ENCODE results near the gene KPNA6. TPM values are rescaled to one million over a fixed set of nuclear protein-coding genes. Genes with fewer than 3 reads are reported as not detected.
A peak's percentile ranks its signal among the peaks of the same experiment; 100 is the strongest.

The KPNA6 gene
- total and polyA plus RNA-seq, 2 of the 13 experiments (the other 11 are each of a cell fraction or from before 2014, with no cell fraction given) = 22.0 to 47.5 TPM

- no peak for TF ChIP-seq HMGXB3 (CRISPR knock-in tag; IDR thresholded peaks at IDR 0.05; ENCODE audit: borderline replicate concordance)
- no peak for TF ChIP-seq NR1H2 (CRISPR knock-in tag; IDR thresholded peaks at IDR 0.05; ENCODE audit: borderline replicate concordance, low read depth)
- TF ChIP-seq ZNF616 (CRISPR knock-in tag; IDR thresholded peaks at IDR 0.05; ENCODE audit: low read depth) = no peak
- TF ChIP-seq HMG20A (CRISPR knock-in tag; IDR thresholded peaks at IDR 0.05; ENCODE audit: borderline replicate concordance) = peak; percentile 54; the same call in 1 of the 2 replicates
- peak; percentile 38; the same call in 1 of the 2 replicates for TF ChIP-seq IRF2 (CRISPR knock-in tag; IDR thresholded peaks at IDR 0.05)
- TF ChIP-seq, protein P1, sequence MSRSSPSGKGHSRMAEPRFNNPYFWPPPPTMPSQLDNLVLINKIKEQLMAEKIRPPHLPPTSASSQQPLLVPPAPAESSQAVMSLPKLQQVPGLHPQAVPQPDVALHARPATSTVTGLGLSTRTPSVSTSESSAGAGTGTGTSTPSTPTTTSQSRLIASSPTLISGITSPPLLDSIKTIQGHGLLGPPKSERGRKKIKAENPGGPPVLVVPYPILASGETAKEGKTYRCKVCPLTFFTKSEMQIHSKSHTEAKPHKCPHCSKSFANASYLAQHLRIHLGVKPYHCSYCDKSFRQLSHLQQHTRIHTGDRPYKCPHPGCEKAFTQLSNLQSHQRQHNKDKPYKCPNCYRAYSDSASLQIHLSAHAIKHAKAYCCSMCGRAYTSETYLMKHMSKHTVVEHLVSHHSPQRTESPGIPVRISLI (CRISPR knock-in tag; IDR thresholded peaks at IDR 0.05; ENCODE audit: borderline replicate concordance) = no peak
- no peak for TF ChIP-seq HOXA9 (CRISPR knock-in tag; IDR thresholded peaks at IDR 0.05; ENCODE audit: borderline replicate concordance)
- TF ChIP-seq, protein P2, sequence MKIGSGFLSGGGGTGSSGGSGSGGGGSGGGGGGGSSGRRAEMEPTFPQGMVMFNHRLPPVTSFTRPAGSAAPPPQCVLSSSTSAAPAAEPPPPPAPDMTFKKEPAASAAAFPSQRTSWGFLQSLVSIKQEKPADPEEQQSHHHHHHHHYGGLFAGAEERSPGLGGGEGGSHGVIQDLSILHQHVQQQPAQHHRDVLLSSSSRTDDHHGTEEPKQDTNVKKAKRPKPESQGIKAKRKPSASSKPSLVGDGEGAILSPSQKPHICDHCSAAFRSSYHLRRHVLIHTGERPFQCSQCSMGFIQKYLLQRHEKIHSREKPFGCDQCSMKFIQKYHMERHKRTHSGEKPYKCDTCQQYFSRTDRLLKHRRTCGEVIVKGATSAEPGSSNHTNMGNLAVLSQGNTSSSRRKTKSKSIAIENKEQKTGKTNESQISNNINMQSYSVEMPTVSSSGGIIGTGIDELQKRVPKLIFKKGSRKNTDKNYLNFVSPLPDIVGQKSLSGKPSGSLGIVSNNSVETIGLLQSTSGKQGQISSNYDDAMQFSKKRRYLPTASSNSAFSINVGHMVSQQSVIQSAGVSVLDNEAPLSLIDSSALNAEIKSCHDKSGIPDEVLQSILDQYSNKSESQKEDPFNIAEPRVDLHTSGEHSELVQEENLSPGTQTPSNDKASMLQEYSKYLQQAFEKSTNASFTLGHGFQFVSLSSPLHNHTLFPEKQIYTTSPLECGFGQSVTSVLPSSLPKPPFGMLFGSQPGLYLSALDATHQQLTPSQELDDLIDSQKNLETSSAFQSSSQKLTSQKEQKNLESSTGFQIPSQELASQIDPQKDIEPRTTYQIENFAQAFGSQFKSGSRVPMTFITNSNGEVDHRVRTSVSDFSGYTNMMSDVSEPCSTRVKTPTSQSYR (CRISPR knock-in tag; IDR thresholded peaks at IDR 0.05; ENCODE audit: borderline replicate concordance) = 0 out of 2 replicates have a peak, but pooled peaks have one; percentile 20
- no peak; the same call in 1 of the 2 replicates for TF ChIP-seq SP140L (CRISPR knock-in tag; IDR thresholded peaks at IDR 0.05; ENCODE audit: borderline replicate concordance)
- TF ChIP-seq ZNF414 (CRISPR knock-in tag; IDR thresholded peaks at IDR 0.05) = no peak
- no peak for TF ChIP-seq POLR2AphosphoS2 (IDR thresholded peaks at IDR 0.05; ENCODE audit: low read depth, low read length)
- no peak for TF ChIP-seq ZNF747 (CRISPR knock-in tag; IDR thresholded peaks at IDR 0.05; ENCODE audit: borderline replicate concordance)
- TF ChIP-seq ZNF772 (CRISPR knock-in tag; IDR thresholded peaks at IDR 0.05) = no peak
Observed at GRCh38 chr1:32178380-32179192, 70.7 kb downstream of the KPNA6 start (continued).
